GM19351 (cell line): Measurements from ENCODE around the gene DDX11.
"Not testable (repeated sequence)": the region's sequence is repeated elsewhere in the genome, so short reads cannot be mapped to it uniquely, and the experiment has no call there.

ENCODE experiments used
- ATAC-seq: cut with Tn5 transposase; IDR thresholded peaks from one replicate; pipeline ENCODE4 v1.9.1; 2021; ENCODE audit warnings: mild to moderate bottlenecking, moderate library complexity; ENCODE audit not compliant: unreplicated experiment

DDX11 gene

GRCh38 chr12:31066196-31066595, 7.5 kb upstream of the DDX11 start:
- ATAC-seq = not testable (repeated sequence)

- ATAC-seq = not testable (repeated sequence)
Measured at GRCh38 chr12:31067656-31068055, 6.0 kb upstream of the DDX11 start.

- not testable (repeated sequence) for ATAC-seq
Measured at GRCh38 chr12:31070971-31071740, 2.5 kb upstream of the DDX11 start.

GRCh38 chr12:31072962-31073361, 698 bp upstream of the DDX11 start:
- ATAC-seq = not testable (repeated sequence)

- ATAC-seq = peak; percentile 46
Measured at GRCh38 chr12:31074333-31074874, 744 bp downstream of the DDX11 start.

- ATAC-seq = not testable (repeated sequence)
Measured at GRCh38 chr12:31076150-31076549, 2.5 kb downstream of the DDX11 start.

- ATAC-seq = not testable (repeated sequence)
Measured at GRCh38 chr12:31077095-31077494, 3.4 kb downstream of the DDX11 start.

- not testable (repeated sequence) for ATAC-seq
Measured at GRCh38 chr12:31077998-31078397, 4.3 kb downstream of the DDX11 start.

- not testable (repeated sequence) for ATAC-seq
Measured at GRCh38 chr12:31079421-31079820, 5.8 kb downstream of the DDX11 start.

GRCh38 chr12:31080221-31080620, 6.6 kb downstream of the DDX11 start:
- not testable (repeated sequence) for ATAC-seq

GRCh38 chr12:31081274-31081673, 7.6 kb downstream of the DDX11 start:
- ATAC-seq = not testable (repeated sequence)

GRCh38 chr12:31084241-31084640, 10.6 kb downstream of the DDX11 start:
- ATAC-seq = not testable (repeated sequence)

GRCh38 chr12:31086032-31086431, 12.4 kb downstream of the DDX11 start:
- not testable (repeated sequence) for ATAC-seq

- ATAC-seq = not testable (repeated sequence)
Measured at GRCh38 chr12:31087486-31087885, 13.8 kb downstream of the DDX11 start.

- ATAC-seq = not testable (repeated sequence)
Measured at GRCh38 chr12:31087956-31088355, 14.3 kb downstream of the DDX11 start.

GRCh38 chr12:31089072-31089471, 15.4 kb downstream of the DDX11 start:
- no peak for ATAC-seq

- ATAC-seq = not testable (repeated sequence)
Measured at GRCh38 chr12:31091629-31092028, 18.0 kb downstream of the DDX11 start.

- ATAC-seq = not testable (repeated sequence)
Measured at GRCh38 chr12:31092718-31093117, 19.1 kb downstream of the DDX11 start.

GRCh38 chr12:31095080-31095860, 21.6 kb downstream of the DDX11 start:
- not testable (repeated sequence) for ATAC-seq

- ATAC-seq = not testable (repeated sequence)
Measured at GRCh38 chr12:31096251-31097065, 22.8 kb downstream of the DDX11 start.

GRCh38 chr12:31097819-31098218, 24.2 kb downstream of the DDX11 start:
- ATAC-seq = not testable (repeated sequence)
